DMS53 (cell line): Measurements from ENCODE around the gene LCE2A.
A peak's percentile ranks its signal among the peaks of the same experiment; 100 is the strongest.

Experiments
- DNase-seq: peaks from one replicate; lab custom pipeline; 2025; lab: John Stamatoyannopoulos, UW

The LCE2A gene

GRCh38 chr1:152743371-152744145, 45.4 kb downstream of the LCE2A start:
- DNase-seq = no peak

GRCh38 chr1:152745289-152745704, 47.2 kb downstream of the LCE2A start:
- peak; percentile 33 for DNase-seq

GRCh38 chr1:152745765-152746444, 47.8 kb downstream of the LCE2A start:
- no peak for DNase-seq

GRCh38 chr1:152747831-152748230, 49.7 kb downstream of the LCE2A start:
- DNase-seq = no peak
